GM12874 (cell line): ENCODE data around the gene CAPN13.

Source experiments
- CTCF ChIP-seq: IDR thresholded peaks from 2 replicates; pipeline ENCODE4 v1.5.1; 2011; ENCODE audit warnings: low read depth, mild to moderate bottlenecking, control low read depth, low read length, moderate library complexity; ENCODE audit not compliant: insufficient read depth

CAPN13 gene

GRCh38 chr2:30710016-30710415, 97.2 kb downstream of the CAPN13 start:
- TF ChIP-seq CTCF, result no peak

- no peak for TF ChIP-seq CTCF
Observed at GRCh38 chr2:30709516-30709915, 97.7 kb downstream of the CAPN13 start.

- TF ChIP-seq CTCF, result peak; percentile 54
Observed at GRCh38 chr2:30708491-30709290, 98.6 kb downstream of the CAPN13 start.

GRCh38 chr2:30707304-30707903, 99.8 kb downstream of the CAPN13 start:
- no peak for TF ChIP-seq CTCF

- TF ChIP-seq CTCF, result peak; percentile 76
Observed at GRCh38 chr2:30706534-30707303, 100.5 kb downstream of the CAPN13 start.

- no peak for TF ChIP-seq CTCF
Observed at GRCh38 chr2:30705711-30706533, 101.3 kb downstream of the CAPN13 start.

GRCh38 chr2:30705056-30705455, 102.2 kb downstream of the CAPN13 start:
- TF ChIP-seq CTCF, result no peak
